GM18909 (cell line): ENCODE data around the gene EEFSEC.

ENCODE experiments used
- ATAC-seq: cut with Tn5 transposase; IDR thresholded peaks from one replicate; pipeline ENCODE4 v1.9.1; 2021; ENCODE audit warnings: mild to moderate bottlenecking; ENCODE audit not compliant: unreplicated experiment, poor library complexity

Gene EEFSEC

GRCh38 chr3:128180913-128181312 lies 27.6 kb downstream of the EEFSEC start:
- no peak for ATAC-seq

GRCh38 chr3:128182656-128183055 lies 29.4 kb downstream of the EEFSEC start:
- no peak for ATAC-seq

- no peak for ATAC-seq
Observed at GRCh38 chr3:128185630-128186447, 32.6 kb downstream of the EEFSEC start.

GRCh38 chr3:128187495-128187894 lies 34.2 kb downstream of the EEFSEC start:
- no peak for ATAC-seq

- no peak for ATAC-seq
Observed at GRCh38 chr3:128188326-128188725, 35.0 kb downstream of the EEFSEC start.

GRCh38 chr3:128188956-128189355 lies 35.7 kb downstream of the EEFSEC start:
- ATAC-seq = no peak

- ATAC-seq = no peak
Observed at GRCh38 chr3:128190501-128190900, 37.2 kb downstream of the EEFSEC start.

GRCh38 chr3:128192131-128192530 lies 38.9 kb downstream of the EEFSEC start:
- ATAC-seq = no peak

GRCh38 chr3:128193168-128193567 lies 39.9 kb downstream of the EEFSEC start:
- no peak for ATAC-seq

GRCh38 chr3:128194843-128195242 lies 41.6 kb downstream of the EEFSEC start:
- no peak for ATAC-seq

- ATAC-seq = no peak
Observed at GRCh38 chr3:128195369-128195768, 42.1 kb downstream of the EEFSEC start.

- no peak for ATAC-seq
Observed at GRCh38 chr3:128195802-128196201, 42.5 kb downstream of the EEFSEC start.

GRCh38 chr3:128196647-128197046 lies 43.4 kb downstream of the EEFSEC start:
- no peak for ATAC-seq

- no peak for ATAC-seq
Observed at GRCh38 chr3:128197855-128198254, 44.6 kb downstream of the EEFSEC start.

- ATAC-seq = no peak
Observed at GRCh38 chr3:128198313-128198712, 45.0 kb downstream of the EEFSEC start.

- no peak for ATAC-seq
Observed at GRCh38 chr3:128199110-128199509, 45.8 kb downstream of the EEFSEC start.

GRCh38 chr3:128201158-128201755 lies 48.0 kb downstream of the EEFSEC start:
- ATAC-seq = no peak

GRCh38 chr3:128203169-128203568 lies 49.9 kb downstream of the EEFSEC start:
- ATAC-seq = no peak

- ATAC-seq = no peak
Observed at GRCh38 chr3:128205558-128206145, 52.4 kb downstream of the EEFSEC start.

- no peak for ATAC-seq
Observed at GRCh38 chr3:128207951-128208350, 54.7 kb downstream of the EEFSEC start.

- no peak for ATAC-seq
Observed at GRCh38 chr3:128210711-128211110, 57.4 kb downstream of the EEFSEC start.

GRCh38 chr3:128214056-128214455 lies 60.8 kb downstream of the EEFSEC start:
- no peak for ATAC-seq
